Stimulated activated CD8-positive, alpha-beta memory T cell treated with anti-CD3 and anti-CD28 coated beads, Interleukin-4, amount 100 ng/mL, for 4 hours (primary cell): ENCODE results near the gene RPTN.

Source experiments
- DNase-seq, 2 donors: peaks; one replicate each; pipeline ENCODE4 v3.0.0-alpha.2; 2020; ENCODE audit warnings: low read depth in 2 of 2, low spot score in 1 of 2

RPTN gene

GRCh38 chr1:152112101-152112884, 46.7 kb downstream of the RPTN start:
- DNase-seq: no peak

- no peak for DNase-seq
Measured at GRCh38 chr1:152111515-152111968, 47.5 kb downstream of the RPTN start.

DNA sequence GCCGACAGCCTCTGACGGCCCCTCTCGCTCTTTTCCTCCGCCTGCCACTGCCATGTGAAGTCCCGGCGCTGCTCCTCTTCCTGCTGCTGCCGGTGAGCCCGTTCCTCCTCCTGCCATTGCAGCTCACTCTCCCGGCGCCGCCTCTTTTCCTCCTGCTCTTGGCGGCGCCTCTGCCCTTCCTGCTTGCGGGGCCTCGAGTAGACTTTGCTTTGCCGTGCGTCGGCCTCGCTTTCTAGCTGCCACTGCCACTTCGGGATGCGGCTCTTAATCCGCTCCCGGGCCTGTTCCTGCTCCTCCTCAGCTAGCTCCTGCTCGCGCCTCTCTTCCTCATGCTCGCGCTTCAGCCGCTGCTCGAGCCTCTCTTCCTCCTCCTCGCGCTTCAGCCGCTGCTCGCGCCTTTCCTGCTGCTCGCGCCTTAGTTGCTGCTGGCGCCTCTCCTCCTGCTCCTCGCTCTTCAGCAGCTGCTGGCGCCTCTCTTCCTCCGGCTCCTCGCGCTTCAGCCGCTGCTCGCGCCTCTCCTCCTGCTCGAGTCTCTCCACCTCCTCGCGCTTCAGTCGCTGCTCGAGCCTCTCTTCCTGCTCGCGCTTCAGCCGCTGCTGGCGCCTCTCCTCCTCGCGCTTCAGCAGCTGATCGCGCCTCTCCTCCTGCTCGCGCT, 48.0 kb downstream of the RPTN start:
- no peak for DNase-seq

DNA sequence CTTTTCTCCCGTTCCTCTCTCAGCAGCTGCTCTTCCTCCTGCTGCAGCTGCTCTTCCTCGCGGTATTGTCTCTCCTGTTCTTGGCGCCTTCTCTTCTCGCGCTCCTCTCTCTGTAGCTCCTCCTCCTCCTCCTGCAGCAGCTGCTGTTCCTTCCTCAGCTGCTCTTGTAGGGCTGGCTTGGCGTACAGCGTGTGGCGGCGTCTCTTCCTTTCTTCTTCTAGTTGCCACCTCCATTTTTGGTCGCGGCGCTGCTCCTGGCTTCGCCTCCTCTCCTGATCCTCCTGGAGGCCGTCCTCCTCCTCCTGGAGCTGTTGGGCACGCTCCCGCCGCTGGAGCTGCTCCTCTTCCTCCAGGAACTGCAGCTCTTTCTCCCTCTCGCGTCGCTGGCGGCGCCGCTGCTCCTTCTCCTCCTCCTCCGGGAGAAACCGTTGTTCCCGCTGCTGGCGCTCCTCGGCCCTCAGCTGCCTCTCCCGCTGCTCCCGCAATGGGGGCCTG, 48.6 kb downstream of the RPTN start:
- no peak for DNase-seq

DNA sequence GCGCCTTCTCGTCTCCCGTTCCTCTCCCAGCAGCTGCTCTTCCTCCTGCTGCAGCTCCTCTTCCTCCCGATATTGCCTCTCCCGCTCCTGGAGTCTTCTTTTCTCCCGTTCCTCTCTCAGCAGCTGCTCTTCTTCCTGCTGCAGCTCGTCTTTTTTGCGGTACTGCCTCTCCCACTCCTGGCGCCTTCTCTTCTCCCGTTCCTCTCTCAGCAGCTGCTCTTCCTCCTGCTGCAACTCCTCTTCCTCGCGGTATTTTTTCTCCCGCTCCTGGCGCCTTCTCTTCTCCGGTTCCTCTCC, 49.1 kb downstream of the RPTN start:
- no peak for DNase-seq

GRCh38 chr1:152109231-152109997, 49.6 kb downstream of the RPTN start:
- no peak for DNase-seq

GRCh38 chr1:152108882-152109222, 50.2 kb downstream of the RPTN start:
- no peak for DNase-seq

- no peak for DNase-seq
Measured at GRCh38 chr1:152107984-152108881, 50.8 kb downstream of the RPTN start.

DNA sequence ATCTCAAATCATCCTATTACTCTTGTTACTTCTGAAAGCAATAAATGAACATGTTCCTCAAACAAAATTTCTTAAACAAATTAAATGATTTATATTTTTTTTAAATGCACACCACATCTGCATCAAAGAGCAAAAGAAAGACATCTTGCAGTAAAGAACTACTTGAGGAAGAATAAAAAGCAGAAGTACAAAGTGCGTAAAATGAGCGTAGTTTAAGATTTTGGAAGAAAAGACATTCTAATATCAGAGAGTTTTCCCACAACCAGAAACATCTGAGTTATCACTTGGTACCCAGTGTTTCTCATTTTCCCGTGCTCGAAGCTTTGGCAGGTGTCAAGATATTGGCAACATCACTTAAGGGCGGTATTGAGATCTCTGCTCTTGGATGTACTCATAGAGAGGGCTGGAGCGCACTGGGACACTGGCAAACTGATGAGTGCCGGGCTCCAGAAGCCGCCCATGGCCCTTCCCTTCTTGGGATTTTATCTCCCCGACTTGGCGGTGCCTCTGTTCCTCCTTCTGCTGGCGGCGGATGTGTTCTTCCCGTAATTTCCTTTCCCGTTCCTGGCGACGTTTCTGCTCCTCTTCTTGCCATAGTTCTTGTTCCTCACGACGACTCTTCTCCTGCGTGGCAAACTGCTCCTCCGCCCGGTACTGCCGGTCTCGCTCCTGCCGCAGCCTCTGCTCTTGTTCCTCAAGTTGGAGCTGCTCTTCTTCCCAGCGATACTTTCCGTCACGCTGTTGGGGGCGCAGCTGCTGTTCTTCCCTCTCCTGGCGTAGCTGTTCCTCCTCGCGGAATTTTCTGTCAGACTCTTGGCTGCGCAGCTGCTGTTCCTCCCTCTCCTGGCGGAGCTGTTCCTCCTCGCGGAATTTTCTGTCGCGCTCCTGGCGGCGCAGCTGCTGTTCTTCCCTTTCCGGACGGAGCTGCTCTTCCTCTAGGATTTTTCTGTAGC, 51.7 kb downstream of the RPTN start:
- DNase-seq: no peak

- DNase-seq: no peak
Measured at GRCh38 chr1:152104854-152105253, 54.2 kb downstream of the RPTN start.
